HepG2 (cell line): ENCODE results near the gene RPL32. TPM values are rescaled to one million over a fixed set of nuclear protein-coding genes. Genes with fewer than 3 reads are reported as not detected.

ENCODE experiments used
- ATAC-seq: fragments of 200-7000 bp; cut with Tn5 transposase; 3 replicates; pipeline ENCODE4 v1.9.1; 2020; ENCODE audit warnings: mild to moderate bottlenecking, moderate library complexity
- BruUV-seq: library from RNA; stranded (reverse); fragments of 400-500 nt; replicated peaks from 2 replicates; lab custom pipeline; 2021; lab: Mats Ljungman, UMichigan
- CTCF ChIA-PET: fragments of 300-600 bp; formaldehyde crosslinking; extraction: SDS; loops from one replicate; lab custom pipeline; 2021; ENCODE audit warnings: low total read pairs, inconsistent platforms, low intra/inter-chr PET ratio; lab: Yijun Ruan, JAX
- POLR2A ChIA-PET: fragments of 350-600 bp; sonication (Branson Sonifier 250); formaldehyde crosslinking; loops from one replicate; lab custom pipeline; 2020; ENCODE audit warnings: antibody characterized with exemption, inconsistent platforms; lab: Yijun Ruan, JAX
- DNase-seq: peaks from one replicate; pipeline ENCODE4 v3.0.0-alpha.2; 2015; ENCODE audit warnings: low spot score
- FAIRE-seq: peaks from 3 replicates; lab custom pipeline; 2011; peaks lifted over from hg19 to GRCh38; lab: Jason Lieb, UNC
- H2AFZ ChIP-seq: one replicate; pipeline ENCODE4 v1.6.1; 2011; ENCODE audit warnings: low read length, inconsistent platforms
- H3K27ac ChIP-seq: fragments of 300-600 bp; 3 replicates; pipeline ENCODE4 v1.8.0; 2011; ENCODE audit warnings: mixed run types, mild to moderate bottlenecking, mixed read lengths, low read length, inconsistent platforms; ENCODE audit not compliant: insufficient read depth; ENCODE audit errors: extremely low read length
- H3K27me3 ChIP-seq, 2 experiments: fragments of 200-600 bp in 1 of 2; 2 replicates in 1 of 2; 3 replicates in 1 of 2; pipeline versions ENCODE4 v1.6.0 to v1.8.0; 2011; ENCODE audit warnings: low read length in 2 of 2, mild to moderate bottlenecking in 2 of 2, moderate library complexity in 2 of 2, inconsistent platforms in 1 of 2; ENCODE audit not compliant: insufficient read depth in 2 of 2, control insufficient read depth in 1 of 2
- H3K36me3 ChIP-seq, 2 experiments: fragments of 200-600 bp in 1 of 2; replicated peaks in 1 of 2; 2 replicates in 1 of 2; 3 replicates in 1 of 2; pipeline versions ENCODE4 v1.5.1 to v1.8.0; 2011; ENCODE audit warnings: low read length in 2 of 2, inconsistent platforms in 1 of 2; ENCODE audit not compliant: insufficient read depth in 2 of 2, control insufficient read depth in 1 of 2
- H3K4me1 ChIP-seq: 2 replicates; pipeline ENCODE4 v1.5.1; 2012; ENCODE audit warnings: low read length, inconsistent platforms; ENCODE audit not compliant: insufficient read depth
- H3K4me2 ChIP-seq: 2 replicates; pipeline ENCODE4 v1.6.0; 2011; ENCODE audit warnings: low read depth, low read length, inconsistent platforms
- H3K4me3 ChIP-seq, 3 experiments: fragments of 200-600 bp in 1 of 3; sonication (generic), shearing (Covaris generic) in 1 of 3; replicated peaks in 1 of 3; 2 replicates each; pipeline ENCODE4 v1.5.1; 2011 to 2016; ENCODE audit warnings: low read length in 3 of 3, inconsistent platforms in 2 of 3, low read depth in 2 of 3, mild to moderate bottlenecking in 2 of 3, control low read depth in 1 of 3, mixed read lengths in 1 of 3; ENCODE audit not compliant: insufficient read depth in 1 of 3
- H3K79me2 ChIP-seq: one replicate; pipeline ENCODE4 v1.6.1; 2011; ENCODE audit warnings: low read length, inconsistent platforms; ENCODE audit not compliant: insufficient read depth
- H3K9ac ChIP-seq: 2 replicates; pipeline ENCODE4 v1.6.0; 2011; ENCODE audit warnings: mild to moderate bottlenecking, low read depth, low read length, inconsistent platforms; ENCODE audit not compliant: insufficient read depth
- H3K9me3 ChIP-seq: 2 replicates; pipeline ENCODE4 v1.5.1; 2012; ENCODE audit warnings: mild to moderate bottlenecking, low read length
- H4K20me1 ChIP-seq: 2 replicates; pipeline ENCODE4 v1.6.0; 2011; ENCODE audit warnings: inconsistent platforms, mild to moderate bottlenecking, low read length, moderate library complexity; ENCODE audit not compliant: insufficient read depth
- ELF4 ChIP-seq: sonication (generic); formaldehyde crosslinking; IDR thresholded peaks from 2 replicates; pipeline ENCODE4 v1.5.0; 2020; ENCODE audit warnings: missing genetic modification reagents, mild to moderate bottlenecking, moderate library complexity, borderline replicate concordance
- GTF3A ChIP-seq: sonication (generic); formaldehyde crosslinking; conservative IDR thresholded peaks from 2 replicates; pipeline ENCODE4 v1.4.0; 2020; ENCODE audit warnings: mild to moderate bottlenecking, missing genetic modification reagents
- HDAC6 ChIP-seq: fragments of 200-600 bp; sonication (generic); IDR thresholded peaks from 2 replicates; pipeline ENCODE4 v1.7.0; 2017; ENCODE audit warnings: mild to moderate bottlenecking, antibody characterized with exemption, low read length, low read depth
- HMG20B ChIP-seq: conservative IDR thresholded peaks from 2 replicates; pipeline ENCODE4 v1.6.1; 2016; ENCODE audit warnings: missing genetic modification reagents, missing compliant biosample characterization
- KDM6A ChIP-seq: IDR thresholded peaks from 2 replicates; pipeline ENCODE4 v1.6.1; 2016; ENCODE audit warnings: low read depth
- NKX3-1 ChIP-seq: sonication (generic); formaldehyde crosslinking; IDR thresholded peaks from 2 replicates; pipeline ENCODE4 v1.5.0; 2020; ENCODE audit warnings: missing genetic modification reagents
- SKI ChIP-seq: fragments of 450-650 bp; IDR thresholded peaks from one replicate; pipeline ENCODE4 v1.6.1; 2018; ENCODE audit warnings: mild to moderate bottlenecking; ENCODE audit not compliant: partially characterized antibody
- TSC22D2 ChIP-seq: sonication (generic); formaldehyde crosslinking; IDR thresholded peaks from 2 replicates; pipeline ENCODE4 v1.5.1; 2020; ENCODE audit warnings: missing genetic modification reagents, mild to moderate bottlenecking, borderline replicate concordance
- ZIK1 ChIP-seq: sonication (generic); formaldehyde crosslinking; IDR thresholded peaks from 2 replicates; pipeline ENCODE4 v1.5.0; 2020; ENCODE audit warnings: mild to moderate bottlenecking, low read depth, missing genetic modification reagents, borderline replicate concordance
- ZNF251 ChIP-seq: sonication (generic); formaldehyde crosslinking; IDR thresholded peaks from 2 replicates; pipeline ENCODE4 v1.9.0; 2021; ENCODE audit warnings: mild to moderate bottlenecking, missing genetic modification reagents
- ZNF329 ChIP-seq: sonication (generic); formaldehyde crosslinking; IDR thresholded peaks from 2 replicates; pipeline ENCODE4 v1.9.0; 2021; ENCODE audit warnings: low read depth, mild to moderate bottlenecking, missing genetic modification reagents
- WGBS: methylation state at CpG from one replicate; pipeline ENCODE4 v1.1.6; 2017; ENCODE audit warnings: low lambda C conversion rate; 5-methylcytosine and 5-hydroxymethylcytosine counted together
- in situ Hi-C: cut with HindIII; loops from 2 replicates; pipeline ENCODE4 v1.10.0; 2017; ENCODE audit warnings: low pct_unique_long_range_greater_than_20kb; ENCODE audit not compliant: extremely low pct_ligation_motif_present
- intact Hi-C: fragments of 100-400 bp; cut with micrococcal nuclease; formaldehyde crosslinking; loops from one replicate; pipeline ENCODE4 v1.10.0; 2022; ENCODE audit not compliant: unreplicated experiment
- polyA plus RNA-seq, 8 experiments: library from polyadenylated mRNA; depleted of rRNA in 3 of 8; stranded (reverse) in 7 of 8; unstranded in 1 of 8; fragments of >200 nt; fragmentation: Illumina TruSeq in 4 of 8; extraction: Trizol in 4 of 8; gene quantifications; 2 replicates each; pipeline versions ENCODE4 v1.2.1 to v1.2.3, GENCODE V29; 2011 to 2016; ENCODE audit warnings: low read depth in 4 of 8, missing spikeins in 1 of 8, mixed read lengths in 1 of 8; ENCODE audit not compliant: insufficient read depth in 1 of 8
- total RNA-seq, 5 experiments: library from RNA; depleted of rRNA; stranded (reverse); fragments of >200 nt; fragmentation: Illumina TruSeq; extraction: Trizol; gene quantifications; 2 replicates each; pipeline ENCODE4 v1.2.3, GENCODE V29; 2016; ENCODE audit warnings: low read depth in 1 of 5
- TF ChIP-seq, protein P1 (sequence below): sonication (generic); formaldehyde crosslinking; IDR thresholded peaks from 2 replicates; pipeline ENCODE4 v1.5.0; 2020; ENCODE audit warnings: missing genetic modification reagents, mild to moderate bottlenecking, borderline replicate concordance
- TF ChIP-seq, protein P2 (sequence below): sonication (generic); formaldehyde crosslinking; conservative IDR thresholded peaks from 2 replicates; pipeline ENCODE4 v1.4.0; 2020; ENCODE audit warnings: missing genetic modification reagents
- TF ChIP-seq, protein P3 (sequence below): sonication (generic); formaldehyde crosslinking; IDR thresholded peaks from 2 replicates; pipeline ENCODE4 v1.4.0; 2020; ENCODE audit warnings: missing genetic modification reagents
- TF ChIP-seq, protein P4 (sequence below): IDR thresholded peaks from 2 replicates; pipeline ENCODE4 v1.4.0; 2020; ENCODE audit warnings: mild to moderate bottlenecking, missing genetic modification reagents

RPL32 gene
- total and polyA plus RNA-seq, 2 of the 13 experiments (the other 11 are each of a cell fraction or from before 2014, with no cell fraction given) = 1,781 to 2,401 TPM

DNA sequence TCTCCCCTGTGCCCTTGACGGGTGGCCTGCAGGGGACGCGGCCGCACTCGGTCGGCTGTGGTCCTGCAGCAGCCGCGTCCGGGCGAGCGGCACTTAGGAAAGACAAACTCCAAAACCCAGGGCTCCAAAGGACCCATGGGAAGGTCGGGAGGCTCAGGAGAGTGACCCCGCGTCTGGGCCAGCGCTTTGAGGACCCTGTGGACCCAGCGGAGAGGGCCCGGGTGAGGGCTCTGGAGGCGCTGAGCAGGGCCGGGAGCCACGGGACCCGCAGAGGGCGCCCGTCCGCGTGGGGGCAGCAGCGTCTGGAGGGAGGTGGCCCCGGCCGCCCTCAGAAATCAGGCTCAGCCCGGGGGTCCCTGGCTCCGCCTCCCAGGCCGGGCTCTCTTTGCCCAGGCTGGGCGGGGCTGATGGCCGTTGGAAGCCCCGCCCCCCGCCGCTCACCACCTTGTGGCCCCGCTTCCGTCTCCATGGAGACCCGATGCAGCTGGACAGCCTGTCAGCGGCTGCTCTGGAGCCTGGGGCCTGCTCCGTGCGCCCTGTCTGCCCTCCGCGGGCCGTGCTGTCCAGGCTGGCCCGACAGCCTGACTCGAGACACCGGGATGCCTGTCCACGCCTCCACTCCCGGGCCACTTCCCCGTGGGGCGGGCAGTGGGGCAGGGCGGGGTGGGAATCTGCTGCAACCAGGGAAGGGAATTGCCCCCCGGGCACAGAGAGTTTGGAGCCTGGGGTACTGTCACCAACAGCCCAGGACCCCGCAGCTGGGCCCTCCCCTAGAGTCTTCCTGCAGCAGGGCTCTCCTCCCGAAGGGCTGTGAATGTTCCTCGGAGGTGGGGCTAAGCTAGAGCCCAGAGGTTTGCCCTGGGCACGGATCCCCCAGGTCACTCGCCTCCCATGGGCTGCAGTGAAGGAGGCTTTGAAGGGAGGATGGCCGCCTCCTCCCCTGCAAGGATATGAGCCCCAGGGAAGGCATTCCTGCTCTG is 34.8 kb upstream of the RPL32 start:
- Histone ChIP-seq H2AFZ (no peak overlapping the region), H3K36me3 (no peaks in the 10 kb centered on the region), H3K9me3 (no peaks in the 10 kb centered on the region), H4K20me1 (0 out of 2 replicates have a peak, but pooled peaks cover 2% of the 10 kb centered on the region), H3K4me2 (no peak overlapping the region), H3K27ac (no peak overlapping the region), H3K27me3 (peaks cover 5 to 48% of the 10 kb centered on the region in 2 experiments), H3K4me3 (no peak overlapping the region), H3K9ac (no peak overlapping the region), H3K4me1 (peaks cover 8% of the 10 kb centered on the region; the same call in 1 of the 2 replicates), H3K79me2 (no peaks in the 10 kb centered on the region)
- ATAC-seq = peak; percentile 19
- no peak for DNase-seq
- no peak for FAIRE-seq
- ChIA-PET POLR2A (no interaction called here), CTCF (no interaction called here)
- in situ Hi-C loops (no loop called here), intact Hi-C loops (no loop called here)
- BruUV-seq = no TSS peak
- 53% methylated on average over 3 of the region's 60 CpGs for WGBS
- no peak for TF ChIP-seq SKI
- TF ChIP-seq KDM6A (CRISPR knock-in tag) = no peak
- TF ChIP-seq GTF3A (CRISPR knock-in tag) = no peak
- no peak for TF ChIP-seq NKX3-1 (CRISPR knock-in tag)
- no peak for TF ChIP-seq ZIK1 (CRISPR knock-in tag)
- TF ChIP-seq HMG20B (CRISPR knock-in tag) = no peak
- TF ChIP-seq, protein P1, sequence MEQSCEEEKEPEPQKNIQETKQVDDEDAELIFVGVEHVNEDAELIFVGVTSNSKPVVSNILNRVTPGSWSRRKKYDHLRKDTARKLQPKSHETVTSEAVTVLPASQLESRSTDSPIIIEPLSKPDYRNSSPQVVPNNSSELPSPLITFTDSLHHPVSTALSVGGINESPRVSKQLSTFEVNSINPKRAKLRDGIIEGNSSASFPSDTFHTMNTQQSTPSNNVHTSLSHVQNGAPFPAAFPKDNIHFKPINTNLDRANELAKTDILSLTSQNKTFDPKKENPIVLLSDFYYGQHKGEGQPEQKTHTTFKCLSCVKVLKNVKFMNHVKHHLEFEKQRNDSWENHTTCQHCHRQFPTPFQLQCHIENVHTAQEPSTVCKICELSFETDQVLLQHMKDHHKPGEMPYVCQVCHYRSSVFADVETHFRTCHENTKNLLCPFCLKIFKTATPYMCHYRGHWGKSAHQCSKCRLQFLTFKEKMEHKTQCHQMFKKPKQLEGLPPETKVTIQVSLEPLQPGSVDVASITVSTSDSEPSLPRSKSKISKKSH (CRISPR knock-in tag) = no peak
- TF ChIP-seq, protein P2, sequence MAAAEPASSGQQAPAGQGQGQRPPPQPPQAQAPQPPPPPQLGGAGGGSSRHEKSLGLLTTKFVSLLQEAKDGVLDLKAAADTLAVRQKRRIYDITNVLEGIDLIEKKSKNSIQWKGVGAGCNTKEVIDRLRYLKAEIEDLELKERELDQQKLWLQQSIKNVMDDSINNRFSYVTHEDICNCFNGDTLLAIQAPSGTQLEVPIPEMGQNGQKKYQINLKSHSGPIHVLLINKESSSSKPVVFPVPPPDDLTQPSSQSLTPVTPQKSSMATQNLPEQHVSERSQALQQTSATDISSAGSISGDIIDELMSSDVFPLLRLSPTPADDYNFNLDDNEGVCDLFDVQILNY (CRISPR knock-in tag) = no peak
- TF ChIP-seq HDAC6 = no peak
- TF ChIP-seq ZNF329 (CRISPR knock-in tag) = no peak
- no peak for TF ChIP-seq ELF4 (CRISPR knock-in tag)
- TF ChIP-seq, protein P3, sequence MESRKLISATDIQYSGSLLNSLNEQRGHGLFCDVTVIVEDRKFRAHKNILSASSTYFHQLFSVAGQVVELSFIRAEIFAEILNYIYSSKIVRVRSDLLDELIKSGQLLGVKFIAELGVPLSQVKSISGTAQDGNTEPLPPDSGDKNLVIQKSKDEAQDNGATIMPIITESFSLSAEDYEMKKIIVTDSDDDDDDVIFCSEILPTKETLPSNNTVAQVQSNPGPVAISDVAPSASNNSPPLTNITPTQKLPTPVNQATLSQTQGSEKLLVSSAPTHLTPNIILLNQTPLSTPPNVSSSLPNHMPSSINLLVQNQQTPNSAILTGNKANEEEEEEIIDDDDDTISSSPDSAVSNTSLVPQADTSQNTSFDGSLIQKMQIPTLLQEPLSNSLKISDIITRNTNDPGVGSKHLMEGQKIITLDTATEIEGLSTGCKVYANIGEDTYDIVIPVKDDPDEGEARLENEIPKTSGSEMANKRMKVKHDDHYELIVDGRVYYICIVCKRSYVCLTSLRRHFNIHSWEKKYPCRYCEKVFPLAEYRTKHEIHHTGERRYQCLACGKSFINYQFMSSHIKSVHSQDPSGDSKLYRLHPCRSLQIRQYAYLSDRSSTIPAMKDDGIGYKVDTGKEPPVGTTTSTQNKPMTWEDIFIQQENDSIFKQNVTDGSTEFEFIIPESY = no peak
- no peak for TF ChIP-seq TSC22D2 (CRISPR knock-in tag)
- TF ChIP-seq, protein P4, sequence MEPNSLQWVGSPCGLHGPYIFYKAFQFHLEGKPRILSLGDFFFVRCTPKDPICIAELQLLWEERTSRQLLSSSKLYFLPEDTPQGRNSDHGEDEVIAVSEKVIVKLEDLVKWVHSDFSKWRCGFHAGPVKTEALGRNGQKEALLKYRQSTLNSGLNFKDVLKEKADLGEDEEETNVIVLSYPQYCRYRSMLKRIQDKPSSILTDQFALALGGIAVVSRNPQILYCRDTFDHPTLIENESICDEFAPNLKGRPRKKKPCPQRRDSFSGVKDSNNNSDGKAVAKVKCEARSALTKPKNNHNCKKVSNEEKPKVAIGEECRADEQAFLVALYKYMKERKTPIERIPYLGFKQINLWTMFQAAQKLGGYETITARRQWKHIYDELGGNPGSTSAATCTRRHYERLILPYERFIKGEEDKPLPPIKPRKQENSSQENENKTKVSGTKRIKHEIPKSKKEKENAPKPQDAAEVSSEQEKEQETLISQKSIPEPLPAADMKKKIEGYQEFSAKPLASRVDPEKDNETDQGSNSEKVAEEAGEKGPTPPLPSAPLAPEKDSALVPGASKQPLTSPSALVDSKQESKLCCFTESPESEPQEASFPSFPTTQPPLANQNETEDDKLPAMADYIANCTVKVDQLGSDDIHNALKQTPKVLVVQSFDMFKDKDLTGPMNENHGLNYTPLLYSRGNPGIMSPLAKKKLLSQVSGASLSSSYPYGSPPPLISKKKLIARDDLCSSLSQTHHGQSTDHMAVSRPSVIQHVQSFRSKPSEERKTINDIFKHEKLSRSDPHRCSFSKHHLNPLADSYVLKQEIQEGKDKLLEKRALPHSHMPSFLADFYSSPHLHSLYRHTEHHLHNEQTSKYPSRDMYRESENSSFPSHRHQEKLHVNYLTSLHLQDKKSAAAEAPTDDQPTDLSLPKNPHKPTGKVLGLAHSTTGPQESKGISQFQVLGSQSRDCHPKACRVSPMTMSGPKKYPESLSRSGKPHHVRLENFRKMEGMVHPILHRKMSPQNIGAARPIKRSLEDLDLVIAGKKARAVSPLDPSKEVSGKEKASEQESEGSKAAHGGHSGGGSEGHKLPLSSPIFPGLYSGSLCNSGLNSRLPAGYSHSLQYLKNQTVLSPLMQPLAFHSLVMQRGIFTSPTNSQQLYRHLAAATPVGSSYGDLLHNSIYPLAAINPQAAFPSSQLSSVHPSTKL (CRISPR knock-in tag) = no peak
- no peak for TF ChIP-seq ZNF251 (CRISPR knock-in tag)
